Stimulated activated CD8-positive, alpha-beta memory T cell treated with anti-CD3 and anti-CD28 coated beads, Interleukin-15, amount 100 ng/mL, for 48 hours (primary cell): Measurements from ENCODE around the gene RABEPK.
"Not testable (repeated sequence)": the region's sequence is repeated elsewhere in the genome, so short reads cannot be mapped to it uniquely, and the experiment has no call there.

Experiments
- DNase-seq, 2 donors: peaks; one replicate each; pipeline ENCODE4 v3.0.0-alpha.2; 2020; ENCODE audit warnings: low read depth in 2 of 2

The RABEPK gene

GRCh38 chr9:125200216-125201047 is at the start of gene RABEPK:
RABEPK (plus strand) TSS chr9:125200542; CDS start chr9:125203014, 2,472 bp downstream.
- DNase-seq: peak; percentile 83 to 88

GRCh38 chr9:125151730-125152129 is 48.6 kb upstream of the RABEPK start:
- no peak for DNase-seq

GRCh38 chr9:125153712-125154367 is 46.5 kb upstream of the RABEPK start:
- no peak for DNase-seq

GRCh38 chr9:125156551-125156950 is 43.8 kb upstream of the RABEPK start:
- DNase-seq: no peak

GRCh38 chr9:125160750-125161149 is 39.6 kb upstream of the RABEPK start:
- no peak for DNase-seq

GRCh38 chr9:125161284-125161918 is 38.9 kb upstream of the RABEPK start:
- DNase-seq: no peak

- DNase-seq: not testable (repeated sequence)
These were observed 37.5 kb upstream of the RABEPK start for GRCh38 chr9:125162891-125163290.

- no peak for DNase-seq
These were observed 33.6 kb upstream of the RABEPK start for GRCh38 chr9:125166762-125167161.

- DNase-seq: no peak
These were observed 30.4 kb upstream of the RABEPK start for GRCh38 chr9:125169895-125170294.

- no peak for DNase-seq
These were observed 28.1 kb upstream of the RABEPK start for GRCh38 chr9:125172031-125172755.

- no peak for DNase-seq
These were observed 23.7 kb upstream of the RABEPK start for GRCh38 chr9:125176636-125177035.

GRCh38 chr9:125177888-125178287 is 22.5 kb upstream of the RABEPK start:
- no peak for DNase-seq

- not testable (repeated sequence) for DNase-seq
These were observed 20.6 kb upstream of the RABEPK start for GRCh38 chr9:125179776-125180175.

GRCh38 chr9:125180876-125181275 is 19.5 kb upstream of the RABEPK start:
- DNase-seq: no peak

GRCh38 chr9:125181756-125182155 is 18.6 kb upstream of the RABEPK start:
- not testable (repeated sequence) for DNase-seq

GRCh38 chr9:125183054-125183453 is 17.3 kb upstream of the RABEPK start:
- DNase-seq: no peak

- DNase-seq: no peak
These were observed 16.8 kb upstream of the RABEPK start for GRCh38 chr9:125183561-125183960.

- peak in 1 of 2 donors; percentile 16 for DNase-seq
These were observed 11.4 kb upstream of the RABEPK start for GRCh38 chr9:125189011-125189360.

- peak; percentile 97 for DNase-seq
These were observed 10.7 kb upstream of the RABEPK start, which contains the start of gene PPP6C for GRCh38 chr9:125189361-125190289. PPP6C (minus strand) TSS chr9:125189803; CDS start chr9:125189718, 85 bp downstream.

GRCh38 chr9:125190361-125190801 is 10.0 kb upstream of the RABEPK start:
- no peak for DNase-seq

- DNase-seq: not testable (repeated sequence)
These were observed 5.9 kb upstream of the RABEPK start for GRCh38 chr9:125194466-125194865.
